ENCODE results near the gene KIF26B.

DNA sequence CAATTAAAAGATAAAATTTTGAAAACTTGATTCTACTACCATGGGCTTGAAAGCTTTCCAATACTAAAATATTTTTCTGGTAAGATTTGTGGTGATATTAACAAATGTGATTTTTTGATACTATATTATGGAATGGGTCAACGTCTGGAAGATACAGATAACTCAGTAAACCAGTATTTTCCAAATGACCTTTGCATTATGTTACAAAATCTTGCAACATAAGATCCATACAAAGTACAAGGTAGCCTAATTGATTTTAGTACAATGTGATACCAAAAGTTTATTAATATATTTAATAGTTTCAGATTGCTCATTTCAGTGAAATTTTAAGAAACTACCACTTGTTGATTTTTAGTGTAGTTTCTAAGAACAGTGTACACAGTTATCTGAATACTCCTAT, 236.2 kb downstream of the KIF26B start:
- TF ChIP-seq, protein P1, sequence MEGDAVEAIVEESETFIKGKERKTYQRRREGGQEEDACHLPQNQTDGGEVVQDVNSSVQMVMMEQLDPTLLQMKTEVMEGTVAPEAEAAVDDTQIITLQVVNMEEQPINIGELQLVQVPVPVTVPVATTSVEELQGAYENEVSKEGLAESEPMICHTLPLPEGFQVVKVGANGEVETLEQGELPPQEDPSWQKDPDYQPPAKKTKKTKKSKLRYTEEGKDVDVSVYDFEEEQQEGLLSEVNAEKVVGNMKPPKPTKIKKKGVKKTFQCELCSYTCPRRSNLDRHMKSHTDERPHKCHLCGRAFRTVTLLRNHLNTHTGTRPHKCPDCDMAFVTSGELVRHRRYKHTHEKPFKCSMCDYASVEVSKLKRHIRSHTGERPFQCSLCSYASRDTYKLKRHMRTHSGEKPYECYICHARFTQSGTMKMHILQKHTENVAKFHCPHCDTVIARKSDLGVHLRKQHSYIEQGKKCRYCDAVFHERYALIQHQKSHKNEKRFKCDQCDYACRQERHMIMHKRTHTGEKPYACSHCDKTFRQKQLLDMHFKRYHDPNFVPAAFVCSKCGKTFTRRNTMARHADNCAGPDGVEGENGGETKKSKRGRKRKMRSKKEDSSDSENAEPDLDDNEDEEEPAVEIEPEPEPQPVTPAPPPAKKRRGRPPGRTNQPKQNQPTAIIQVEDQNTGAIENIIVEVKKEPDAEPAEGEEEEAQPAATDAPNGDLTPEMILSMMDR (IDR thresholded peaks at IDR 0.05): no peak
- no peak for TF ChIP-seq POLR2A (IDR thresholded peaks at IDR 0.05)
